ENCODE measurements around the gene FBLN1. TPM values are rescaled to one million over a fixed set of nuclear protein-coding genes. Genes with fewer than 3 reads are reported as not detected.
A peak's percentile ranks its signal among the peaks of the same experiment; 100 is the strongest.
"Not testable (repeated sequence)": the region's sequence is repeated elsewhere in the genome, so short reads cannot be mapped to it uniquely, and the experiment has no call there.

The FBLN1 gene
- total and polyA plus RNA-seq, 8 donors: 38.8 to 416 (median 114) TPM

GRCh38 chr22:45459235-45459634 lies 43.4 kb upstream of the FBLN1 start:
- H3K9me3 ChIP-seq: peaks cover 0 to 6% (median 0%) of the 10 kb centered on the region in 4 donors
- 85 to 93% (median 93%) methylated on average over 8 of the region's 8 CpGs for WGBS, 5 donors
- H3K4me1 ChIP-seq: peaks cover 0 to 11% (median 0%) of the 10 kb centered on the region in 4 donors
- intact Hi-C loops (cut with DNase I; ENCODE audit: low total_unique reads): no loop called here
- peak overlapping the region in 3 of 5 donors; percentile 74 to 80 (median 75) for H3K27ac ChIP-seq
- H3K27me3 ChIP-seq: peaks cover 0 to 5% (median 0%) of the 10 kb centered on the region in 3 donors
- no peaks in the 10 kb centered on the region for H3K36me3 ChIP-seq
- no peak for TF ChIP-seq EP300 (IDR thresholded peaks at IDR 0.05)
- no peak for TF ChIP-seq POLR2AphosphoS5 (IDR thresholded peaks at IDR 0.05)
- TF ChIP-seq POLR2A (IDR thresholded peaks at IDR 0.05): no peak
- no peak for TF ChIP-seq CTCF (IDR thresholded peaks at IDR 0.05)
- H3K4me3 ChIP-seq: no peak overlapping the region
- DNase-seq: no peak

- peak in 1 of 2 donors; percentile 94 for DNase-seq
- TF ChIP-seq POLR2A (IDR thresholded peaks at IDR 0.05) (no peak), POLR2AphosphoS5 (IDR thresholded peaks at IDR 0.05) (peak; percentile 1 to 31 (median 6)), CTCF (IDR thresholded peaks at IDR 0.05) (no peak), EP300 (IDR thresholded peaks at IDR 0.05) (no peak)
- Histone ChIP-seq H3K4me3 (no peak overlapping the region), H3K9me3 (peaks cover 0 to 6% (median 0%) of the 10 kb centered on the region in 4 donors), H3K4me1 (peaks cover 0 to 11% (median 0%) of the 10 kb centered on the region in 4 donors), H3K27ac (peak overlapping the region; percentile 3 to 80 (median 74)), H3K36me3 (no peaks in the 10 kb centered on the region), H3K27me3 (peaks cover 0 to 5% (median 0%) of the 10 kb centered on the region in 3 donors)
- intact Hi-C loops (cut with DNase I; ENCODE audit: low total_unique reads): no loop called here
- 53 to 73% (median 67%) methylated on average over 13 to 14 of the region's 14 CpGs for WGBS, 5 donors
These were observed 42.2 kb upstream of the FBLN1 start for GRCh38 chr22:45460288-45461109.

- H3K27ac ChIP-seq: no peak overlapping the region
- no peak overlapping the region for H3K4me3 ChIP-seq
- whole genome bisulfite sequencing, 5 donors: 78 to 86% (median 82%) methylated on average over 5 to 6 of the region's 6 CpGs
- H3K27me3 ChIP-seq: no peaks in the 10 kb centered on the region
- H3K4me1 ChIP-seq: peaks cover 0 to 11% (median 0%) of the 10 kb centered on the region in 4 donors
- intact Hi-C loops (cut with DNase I; ENCODE audit: low total_unique reads): no loop called here
- DNase-seq: peak in 1 of 2 donors; percentile 60
- no peaks in the 10 kb centered on the region for H3K36me3 ChIP-seq
- no peak for TF ChIP-seq EP300 (IDR thresholded peaks at IDR 0.05)
- TF ChIP-seq CTCF (IDR thresholded peaks at IDR 0.05): no peak
- no peak for TF ChIP-seq POLR2AphosphoS5 (IDR thresholded peaks at IDR 0.05)
- no peak for TF ChIP-seq POLR2A (IDR thresholded peaks at IDR 0.05)
- peaks cover 0 to 13% (median 7%) of the 10 kb centered on the region in 4 donors for H3K9me3 ChIP-seq
These were observed 40.5 kb upstream of the FBLN1 start for GRCh38 chr22:45462034-45462655.

GRCh38 chr22:45463691-45464090 lies 39.0 kb upstream of the FBLN1 start:
- Histone ChIP-seq H3K4me1 (peaks cover 0 to 11% (median 0%) of the 10 kb centered on the region in 4 donors), H3K9me3 (peaks cover 0 to 17% (median 10%) of the 10 kb centered on the region in 4 donors)
- DNase-seq; H3K27ac ChIP-seq; H3K36me3 ChIP-seq; intact Hi-C loops (cut with DNase I; ENCODE audit: low total_unique reads); H3K4me3 ChIP-seq; H3K27me3 ChIP-seq: not testable (repeated sequence)
- 87 to 92% (median 91%) methylated on average over 3 of the region's 3 CpGs for WGBS, 5 donors

All from stomach (tissue), 9 donors.